Left forelimb (tissue), 1 donor: Measurements from ENCODE around the gene CARD18.

Experiments
- DNase-seq: peaks from one replicate; pipeline ENCODE4 v3.0.0-alpha.2; 2018; ENCODE audit warnings: low spot score

The CARD18 gene, protein sequence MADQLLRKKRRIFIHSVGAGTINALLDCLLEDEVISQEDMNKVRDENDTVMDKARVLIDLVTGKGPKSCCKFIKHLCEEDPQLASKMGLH

DNA sequence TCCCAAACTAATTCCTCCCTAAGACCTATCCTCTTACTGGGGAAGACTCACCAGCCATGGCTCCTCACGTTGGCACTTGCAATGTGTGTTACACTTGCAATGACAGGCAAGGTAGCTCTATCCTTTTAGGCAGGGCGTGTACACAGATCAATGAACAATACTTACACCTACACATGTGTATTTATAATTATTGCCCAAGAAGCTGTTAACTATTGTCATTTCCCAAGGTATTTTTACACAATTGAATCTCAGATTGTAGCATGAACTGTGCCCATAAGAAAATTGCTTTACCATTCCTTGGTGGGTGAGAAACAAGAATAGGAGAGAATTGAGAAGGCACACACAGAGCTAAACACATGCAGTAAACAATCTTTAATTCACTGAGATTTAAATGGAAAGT is at the start of gene CARD18:
Gene CARD18 (minus strand): TSS at position 101 of the 400 bp plus-strand sequence. CDS start 43 bp downstream, at position 58.
- DNase-seq = no peak

DNA sequence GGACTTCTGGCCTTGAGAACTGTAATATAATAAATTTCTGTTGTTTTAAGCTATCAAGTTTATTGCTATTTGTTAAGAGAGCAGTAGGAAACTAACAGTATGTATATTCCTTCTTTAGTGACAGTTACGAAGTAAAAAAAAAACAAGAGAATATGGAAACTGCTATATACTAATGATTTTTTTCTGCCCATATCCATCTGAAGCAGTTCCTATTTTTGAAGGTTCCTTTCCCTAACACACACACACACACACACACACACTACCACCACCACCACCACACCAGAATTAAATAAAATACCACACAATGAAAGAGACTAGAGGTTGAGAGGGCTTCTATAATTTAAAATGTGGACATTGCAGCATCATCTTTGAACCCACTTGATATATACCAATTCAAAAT is 44.4 kb upstream of the CARD18 start:
- DNase-seq = no peak

DNA sequence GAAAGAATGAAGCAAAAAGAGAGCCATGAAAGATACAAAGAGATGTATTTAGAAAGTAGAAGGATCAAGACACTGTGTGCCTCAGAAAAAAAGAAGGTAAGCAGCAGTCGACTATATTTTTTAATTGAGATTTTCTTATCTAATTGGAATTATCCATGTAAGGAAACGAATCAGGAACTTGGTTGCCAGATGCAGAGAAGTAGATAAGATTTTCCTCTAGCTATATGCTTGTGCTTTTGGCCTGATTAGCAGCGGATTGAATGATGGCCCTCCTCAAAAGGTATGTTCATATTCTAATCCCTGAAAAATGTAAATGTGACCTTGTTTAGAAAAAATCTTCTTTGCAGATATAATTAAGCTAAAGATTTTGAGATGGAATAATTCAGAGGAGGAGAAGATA is 43.9 kb upstream of the CARD18 start:
- no peak for DNase-seq

DNA sequence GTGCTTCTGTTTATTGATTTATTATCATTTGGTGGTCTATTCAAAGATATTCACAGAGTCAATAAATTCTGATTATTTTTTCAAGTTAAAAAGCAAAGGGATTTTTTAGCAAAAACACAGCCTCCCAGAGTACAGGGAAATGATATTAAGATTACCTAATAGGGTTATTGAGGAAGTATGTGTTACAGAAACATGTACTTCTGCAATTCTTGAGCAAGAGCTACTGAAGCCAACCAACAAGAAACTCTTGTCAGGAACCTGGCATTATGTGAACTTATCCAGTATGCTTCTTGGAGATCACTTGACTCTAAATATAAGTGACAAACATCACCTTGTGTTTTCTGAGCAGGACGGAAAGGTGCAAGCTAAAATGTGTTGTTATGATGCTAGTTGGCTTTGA is 42.0 kb upstream of the CARD18 start:
- no peak for DNase-seq

DNA sequence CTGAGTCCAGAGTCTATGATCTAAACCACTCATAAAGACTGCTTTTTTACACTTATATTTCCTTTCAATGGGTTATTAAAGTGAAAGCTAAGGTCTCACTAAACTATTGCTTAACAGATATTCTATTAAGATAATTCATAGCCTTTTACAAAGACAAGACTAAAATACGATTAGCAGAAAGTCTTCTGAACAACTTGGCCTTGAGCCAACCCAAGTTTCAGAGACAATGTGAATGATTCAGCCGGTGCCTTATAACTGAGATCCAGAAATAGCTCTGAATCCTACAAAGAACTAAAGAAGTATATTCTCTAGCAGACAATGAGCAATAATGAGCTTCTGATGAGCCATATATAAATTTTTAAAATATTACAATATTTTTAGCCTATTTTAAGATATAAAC is 41.5 kb upstream of the CARD18 start:
- DNase-seq = no peak

DNA sequence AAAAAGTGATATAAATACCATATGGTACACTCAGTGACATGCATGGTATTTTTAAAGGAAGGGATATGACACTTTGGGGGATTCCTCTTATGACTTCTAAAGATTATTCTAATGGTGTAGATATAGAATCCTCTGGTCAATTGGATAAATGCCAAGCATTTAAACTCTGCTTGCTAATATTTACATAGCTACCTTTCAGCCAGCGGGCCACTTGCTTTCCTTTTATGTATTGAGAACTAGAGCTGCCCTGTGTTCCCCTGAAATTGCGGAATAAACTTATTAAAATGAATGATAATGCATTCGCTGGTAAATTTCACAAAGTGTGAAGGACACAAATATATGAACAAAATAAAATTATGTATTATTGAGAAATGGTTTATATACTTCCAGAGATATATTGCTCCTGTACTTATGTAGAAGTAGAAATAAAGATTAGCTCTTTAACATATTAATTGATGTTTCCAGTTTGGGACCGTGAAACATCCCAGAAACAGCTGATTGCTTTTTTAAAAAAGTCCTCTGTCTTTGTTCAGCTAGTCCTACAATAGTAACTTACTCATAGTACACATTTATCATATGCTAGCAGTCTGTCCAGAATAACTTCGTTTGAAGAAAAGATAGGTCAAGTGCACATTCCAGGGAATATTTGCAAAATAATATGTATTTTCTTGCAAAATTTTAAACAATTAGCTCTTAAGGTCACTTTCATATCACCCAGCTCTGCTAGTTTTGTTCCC is 40.1 kb upstream of the CARD18 start:
- no peak for DNase-seq

DNA sequence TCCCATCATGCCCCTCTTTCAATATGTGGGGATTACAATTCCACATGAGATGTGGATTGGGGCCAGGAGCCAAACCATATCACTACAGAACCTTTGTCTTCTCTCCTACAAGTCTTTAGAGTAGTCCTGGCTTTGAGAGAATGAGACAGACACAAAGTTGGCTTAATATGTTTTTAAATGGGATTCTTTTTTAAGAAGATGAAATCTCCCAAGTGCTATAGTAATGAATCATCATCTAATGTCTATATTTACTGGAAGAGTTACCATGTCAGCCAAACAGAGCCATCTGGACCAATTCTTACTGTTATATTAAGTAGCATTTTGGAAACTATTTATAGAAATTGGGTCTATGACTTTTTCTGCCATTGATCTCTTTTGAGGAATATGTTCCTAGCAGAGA is 38.1 kb upstream of the CARD18 start:
- no peak for DNase-seq

DNA sequence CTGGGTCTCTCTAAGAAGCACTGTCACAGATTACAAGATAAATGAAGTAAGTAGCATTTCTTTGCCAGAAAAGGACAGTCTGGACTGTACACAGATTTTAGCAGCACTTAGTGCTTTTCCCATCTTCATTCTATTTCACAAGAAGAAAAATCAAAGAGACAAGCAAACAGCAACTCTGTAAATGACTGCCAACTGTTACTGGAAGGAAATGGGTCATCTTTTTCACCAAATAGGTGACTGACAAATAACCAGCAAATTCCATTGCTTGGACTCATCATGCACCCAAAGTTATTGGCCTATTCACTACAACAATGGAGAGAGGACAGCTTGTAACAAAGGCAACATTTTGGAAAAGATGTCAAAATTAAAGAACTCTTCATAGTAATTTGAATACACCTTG is 28.9 kb upstream of the CARD18 start:
- DNase-seq = no peak

DNA sequence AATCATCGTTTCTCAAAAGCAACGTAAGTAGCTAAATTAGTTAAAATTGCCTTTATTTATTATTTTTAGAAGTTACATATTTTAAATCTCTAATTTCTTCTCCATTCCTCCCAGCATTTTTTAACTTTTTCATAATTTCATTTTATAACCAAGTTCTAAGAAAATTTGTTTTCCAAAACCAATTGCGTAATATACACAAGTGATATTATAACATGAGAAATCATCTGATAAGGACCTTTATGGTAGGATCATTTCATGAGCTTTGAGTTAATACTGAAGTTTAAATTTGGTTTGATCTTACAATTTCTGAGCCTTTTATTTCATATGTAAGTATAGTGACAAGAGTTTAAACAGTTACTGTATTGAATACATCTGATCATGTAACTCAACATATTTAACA is 27.7 kb upstream of the CARD18 start:
- DNase-seq = no peak

DNA sequence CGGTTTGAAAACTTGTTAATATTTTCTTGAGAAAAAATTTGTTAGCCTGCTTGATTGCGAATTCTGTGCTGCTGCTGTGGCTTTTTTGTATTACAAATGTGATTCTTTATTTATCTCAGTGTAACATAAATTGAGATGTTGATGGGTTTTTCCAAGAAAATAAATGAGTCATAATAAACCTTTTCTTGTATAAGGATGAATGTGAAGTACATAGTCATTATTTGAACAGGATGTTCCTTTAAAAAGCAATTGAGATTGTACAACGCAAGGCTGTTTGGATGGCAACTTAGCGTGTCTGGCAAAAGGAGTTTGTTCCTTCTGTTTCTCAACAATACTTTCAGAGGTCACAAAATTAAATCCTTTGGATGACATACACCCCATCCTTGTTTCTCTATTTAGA is 24.6 kb upstream of the CARD18 start:
- DNase-seq = no peak

DNA sequence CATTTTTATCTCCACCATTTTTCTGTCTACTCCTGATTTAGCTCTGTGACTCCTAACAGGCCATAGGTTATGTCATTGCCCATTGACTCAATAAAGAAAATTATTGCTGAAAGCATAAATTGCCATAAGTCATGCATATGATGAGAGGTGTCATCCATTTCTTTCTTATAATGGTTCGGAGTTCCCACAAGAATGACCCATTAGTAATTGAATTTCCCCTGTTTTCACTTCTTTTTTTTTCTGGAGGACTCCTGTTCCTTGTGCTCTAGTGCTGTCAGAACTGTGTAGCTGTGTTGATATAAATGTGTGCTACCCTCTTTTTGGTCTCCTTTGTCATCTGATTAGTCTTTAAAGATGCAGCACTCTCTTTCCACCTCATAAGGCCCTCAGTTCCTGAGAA is 22.9 kb upstream of the CARD18 start:
- no peak for DNase-seq

DNA sequence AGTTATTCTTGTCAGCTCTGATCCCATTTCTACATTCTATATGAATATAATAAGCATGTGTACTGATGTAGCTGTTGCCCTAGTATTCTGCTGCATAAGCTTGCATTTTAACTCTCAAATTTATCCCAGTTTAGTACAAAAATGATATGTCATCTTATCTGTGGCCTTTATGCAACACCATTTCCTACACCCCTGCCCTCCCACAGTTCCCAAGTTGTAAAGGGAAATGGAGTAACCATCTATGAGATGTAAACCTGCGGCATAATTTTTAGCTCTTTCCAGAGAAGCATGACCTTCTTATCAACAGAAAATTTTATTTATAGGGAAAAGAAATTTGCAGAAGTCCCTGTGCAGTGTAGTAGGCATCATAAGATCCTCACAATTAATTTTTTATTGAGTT is 18.9 kb upstream of the CARD18 start:
- no peak for DNase-seq

DNA sequence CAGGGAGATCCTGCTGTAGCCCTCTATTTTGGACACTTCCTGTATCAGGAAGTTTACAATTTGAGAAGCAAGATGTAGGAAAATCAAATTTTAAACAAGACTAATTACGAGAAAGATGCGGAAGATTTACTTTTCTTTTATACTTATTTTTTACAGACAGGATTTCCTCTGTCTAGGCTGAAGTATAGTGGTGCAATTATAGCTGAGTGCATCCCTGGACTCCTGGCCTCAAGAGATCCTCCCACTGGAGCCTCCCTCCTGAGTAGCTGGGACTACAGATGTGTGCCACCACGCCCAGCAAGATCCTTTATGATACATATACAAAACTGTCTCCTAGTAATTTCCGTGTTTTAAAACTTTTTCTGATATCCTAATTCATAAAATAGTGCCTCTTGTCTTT is 17.2 kb upstream of the CARD18 start:
- no peak for DNase-seq

DNA sequence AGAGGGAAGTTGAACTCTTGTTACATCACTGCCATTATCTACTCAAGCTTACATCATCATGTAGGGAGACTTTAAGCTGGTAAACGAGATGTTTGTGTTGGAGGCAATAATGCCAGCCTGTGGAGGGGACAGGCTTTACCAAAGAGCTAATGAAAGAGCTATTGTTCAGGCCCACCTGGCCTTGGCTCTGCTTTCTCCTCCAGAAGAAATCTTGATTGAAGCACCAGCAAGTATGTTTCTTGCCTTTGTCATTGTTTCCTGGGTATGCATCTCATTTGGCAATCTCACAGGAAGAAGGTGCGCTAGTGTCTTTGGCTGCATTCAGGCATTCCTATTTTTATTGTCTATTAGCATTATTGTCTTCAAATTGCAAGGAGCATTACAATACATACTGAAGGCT is 16.7 kb upstream of the CARD18 start:
- DNase-seq = no peak

DNA sequence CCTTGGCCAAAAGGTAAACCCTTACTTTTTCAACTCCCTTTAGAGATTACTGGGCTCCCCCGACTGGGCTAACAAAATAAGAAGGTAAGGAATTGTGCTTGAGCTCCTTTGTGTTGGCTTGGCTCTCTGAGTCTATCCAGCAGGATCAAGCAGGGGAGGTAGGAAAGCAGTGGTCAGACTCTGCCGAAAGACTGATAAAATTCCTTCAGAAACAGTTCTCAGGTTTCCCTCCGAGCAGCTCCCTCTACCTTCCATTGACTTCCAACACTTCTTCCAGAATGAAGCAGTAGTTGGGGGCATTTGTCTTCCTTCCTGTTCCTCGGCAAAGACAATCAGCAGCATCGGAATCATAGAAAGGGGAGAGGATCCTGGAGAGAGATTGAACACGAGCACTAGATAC is 16.1 kb upstream of the CARD18 start:
- DNase-seq = no peak

DNA sequence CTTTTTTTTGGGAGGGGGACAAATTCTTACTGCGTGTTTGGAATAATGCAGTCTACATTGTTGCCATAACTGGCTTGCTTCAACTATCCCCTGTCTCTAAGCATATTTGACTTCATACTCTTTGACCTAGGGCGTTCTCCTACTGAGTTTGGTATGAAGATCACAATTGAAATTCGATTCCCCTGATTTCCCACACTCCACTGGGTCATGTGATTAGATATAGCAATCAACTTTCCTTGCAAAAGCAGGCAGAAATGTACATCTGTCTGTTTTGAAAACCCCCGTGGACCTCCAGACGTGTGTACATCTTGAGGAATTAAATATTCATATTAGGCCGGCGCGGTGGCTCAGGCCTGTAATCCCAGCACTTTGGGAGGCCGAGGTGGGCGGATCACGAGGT is 13.8 kb upstream of the CARD18 start:
- no peak for DNase-seq

DNA sequence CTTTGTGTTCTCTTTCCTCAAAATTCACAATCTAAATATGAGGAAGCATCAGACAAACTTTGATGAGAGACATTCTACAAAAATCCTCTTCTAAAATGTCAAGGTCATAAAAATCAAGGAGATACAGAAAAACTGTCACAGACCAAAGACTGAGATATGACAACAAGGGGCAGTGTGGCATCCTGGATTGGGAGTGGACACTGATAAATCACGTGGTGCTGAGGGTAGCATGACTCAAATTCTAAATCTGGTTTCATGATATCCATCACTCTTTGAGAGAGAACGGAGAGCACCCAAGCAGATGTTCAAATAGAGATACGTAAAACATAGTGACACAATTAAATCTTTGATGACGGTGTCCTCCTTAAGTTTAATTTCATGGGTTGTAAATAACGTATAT is 13.0 kb upstream of the CARD18 start:
- DNase-seq = no peak

DNA sequence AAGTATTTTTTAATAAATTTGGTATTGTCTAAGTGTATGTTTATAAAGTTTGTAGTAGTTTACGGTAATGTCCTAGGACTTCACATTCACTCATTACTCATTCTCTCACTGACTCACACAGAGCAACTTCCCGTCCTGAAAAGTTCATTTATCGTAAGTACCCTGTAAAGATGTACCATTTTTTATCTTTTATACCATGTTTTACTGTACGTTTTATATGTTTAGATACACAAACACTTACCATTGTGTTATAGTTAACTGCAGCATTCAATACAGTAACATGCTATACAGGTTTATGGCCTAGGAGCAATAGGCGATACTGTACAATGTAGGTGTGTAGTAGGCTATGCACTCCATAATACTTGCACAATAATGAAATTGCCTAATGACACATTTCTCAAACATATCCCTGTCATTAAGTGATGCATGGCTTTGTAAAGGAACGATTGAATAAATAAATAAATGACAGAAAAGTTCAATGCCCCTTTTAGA is 12.5 kb upstream of the CARD18 start:
- DNase-seq = no peak

DNA sequence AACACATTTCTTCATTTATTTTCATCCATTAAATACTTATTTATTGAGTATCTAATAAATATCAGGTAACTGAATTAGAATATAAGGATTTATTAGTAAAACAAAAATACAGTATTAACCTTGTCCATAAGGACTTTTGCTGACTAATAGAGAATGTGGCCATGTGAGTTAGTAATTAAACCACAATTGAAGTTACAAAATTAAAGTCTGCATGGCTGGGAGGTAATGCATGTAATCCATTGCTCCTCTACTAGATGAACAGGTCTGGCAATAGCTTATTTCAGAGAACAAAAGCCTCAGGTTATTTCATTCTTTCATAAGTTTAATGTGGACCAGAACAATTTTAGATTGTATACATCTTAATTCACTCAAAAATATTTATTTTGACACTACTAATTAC is 9.9 kb upstream of the CARD18 start:
- no peak for DNase-seq

DNA sequence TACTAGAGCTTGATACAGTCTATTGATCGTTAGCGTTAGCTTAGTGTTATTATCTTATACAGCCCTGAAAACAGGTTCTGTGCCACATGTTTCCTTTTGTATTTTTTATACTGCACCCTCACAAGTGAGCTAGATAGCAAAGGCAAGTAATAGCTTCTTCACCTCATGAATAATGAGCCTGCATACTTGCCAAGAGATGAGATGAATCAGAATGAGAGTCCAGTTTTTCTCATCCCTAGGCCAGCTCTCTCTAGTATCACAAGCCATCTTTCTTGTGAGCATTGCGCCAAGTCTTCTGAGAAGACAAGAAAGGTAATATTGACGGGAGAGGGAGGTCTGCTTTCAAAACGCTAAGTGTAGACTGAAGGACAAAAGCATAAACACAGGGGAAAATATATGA is 8.7 kb upstream of the CARD18 start:
- no peak for DNase-seq

DNA sequence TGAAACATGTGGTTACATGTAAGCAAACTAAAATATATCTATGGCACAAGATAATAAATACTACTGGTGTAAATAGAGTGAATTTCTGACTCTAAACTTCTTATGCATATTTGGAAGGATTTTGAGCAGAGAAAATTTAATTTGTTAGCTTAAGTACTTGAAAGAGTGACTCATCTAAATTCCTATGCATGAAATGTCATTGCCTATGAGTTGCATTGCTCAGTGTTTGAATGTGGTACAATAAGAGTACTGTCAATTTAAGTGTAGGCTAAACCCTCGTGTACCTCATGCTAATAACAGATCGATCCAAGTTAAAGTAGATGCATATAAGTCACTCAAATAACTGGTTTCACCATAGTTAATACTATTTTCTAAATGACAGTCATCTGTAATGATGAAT is 5.3 kb upstream of the CARD18 start:
- no peak for DNase-seq

DNA sequence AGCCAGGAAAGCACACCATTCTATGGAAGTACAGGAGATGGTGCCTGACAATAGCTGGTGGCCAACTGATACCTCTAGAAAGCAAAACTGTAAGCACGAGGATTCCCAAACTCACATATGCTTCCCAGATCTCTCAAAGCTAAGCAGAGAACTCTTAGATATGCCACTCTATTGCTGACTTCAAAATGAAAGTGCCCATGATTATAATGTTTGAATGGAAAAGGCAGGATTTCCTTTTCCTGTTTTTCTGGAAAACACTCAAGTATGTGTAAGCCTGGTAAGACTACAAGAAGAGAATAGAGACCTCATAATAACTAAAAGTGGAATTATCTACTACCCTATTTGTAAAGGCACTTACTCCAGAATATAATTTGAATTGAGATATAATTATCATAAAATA is 2.6 kb upstream of the CARD18 start:
- no peak for DNase-seq

DNA sequence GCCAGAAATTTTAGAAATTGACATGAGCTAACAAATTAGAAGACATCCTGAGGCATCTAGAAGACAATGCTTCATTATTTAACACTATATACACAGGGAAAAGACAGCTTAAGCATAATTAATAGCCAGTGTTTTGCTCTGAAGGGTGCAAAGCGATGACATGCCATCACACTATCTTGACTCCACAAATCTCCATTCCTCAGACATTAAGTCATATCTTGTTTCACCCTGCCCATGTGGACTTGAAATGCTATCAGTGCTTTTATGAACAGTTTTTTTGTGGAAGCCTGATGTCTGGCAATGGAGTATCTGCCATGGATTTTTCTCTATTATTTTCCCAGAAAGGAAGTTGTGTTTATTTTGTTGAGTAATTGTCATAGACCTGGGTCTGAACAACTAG is 2.3 kb downstream of the CARD18 start:
- no peak for DNase-seq

DNA sequence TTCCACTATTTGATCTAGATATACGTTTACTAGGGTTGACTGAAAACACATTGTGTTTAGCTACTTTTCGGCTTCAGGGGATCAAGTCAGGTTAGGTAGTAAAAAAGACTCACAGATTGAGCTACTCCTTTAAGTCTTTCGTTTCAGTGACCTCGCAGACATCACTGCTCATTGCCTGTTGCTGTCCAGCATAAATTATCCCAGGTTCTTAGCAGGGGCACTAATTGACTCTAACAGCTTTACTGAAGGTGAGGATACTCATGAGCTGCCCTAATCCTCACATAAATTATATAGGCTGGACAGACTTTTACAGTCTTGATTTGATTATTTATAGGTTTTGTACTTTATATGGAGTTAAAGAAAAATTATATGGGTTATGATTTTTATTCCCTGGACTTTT is 3.7 kb downstream of the CARD18 start:
- no peak for DNase-seq
